Articular chondrocyte of knee joint (primary cell): Measurements from ENCODE around the gene MID1. TPM values are rescaled to one million over a fixed set of nuclear protein-coding genes. Genes with fewer than 3 reads are reported as not detected.

Experiments
- small RNA-seq: library from RNA; depleted of rRNA; stranded (forward); fragments of <200 nt; gene quantifications from one replicate; pipeline ENCODE3, GENCODE V24; 2012
- total RNA-seq: library from RNA; depleted of rRNA; stranded (reverse); fragments of >200 nt; gene quantifications from 2 replicates; pipeline ENCODE4 v1.2.3, GENCODE V29; 2012

The MID1 gene
- total RNA-seq, result 8.5 and 9.4 TPM in 2 replicates

GRCh38 chrX:10620121-10620699 is at the start of gene MID1:
TSS of gene MID1 (minus strand) at chrX:10620585. CDS start at chrX:10567547, 53,038 bp downstream.

Small RNA genes lying within 50 kb of the gene (small RNA-seq; reads per million reads assigned to genes)
- gene RNU6-800P, result not detected
